B cell (primary cell): Measurements from ENCODE around the gene PARD6A. TPM values are rescaled to one million over a fixed set of nuclear protein-coding genes. Genes with fewer than 3 reads are reported as not detected.

ENCODE experiments used
- ATAC-seq: fragments of 200-7000 bp; cut with Tn5 transposase; one replicate; pipeline ENCODE4 v1.10.0; 2021; ENCODE audit warnings: low read depth, mild to moderate bottlenecking, moderate number of reproducible peaks, moderate library complexity
- CTCF ChIA-PET: fragments of 350-600 bp; sonication (Branson Sonifier 250); formaldehyde crosslinking; loops from one replicate; lab custom pipeline; 2021; ENCODE audit warnings: antibody characterized with exemption, inconsistent platforms; lab: Charles Lee
- POLR2A ChIA-PET: fragments of 350-600 bp; sonication (Branson Sonifier 250); formaldehyde crosslinking; loops from one replicate; lab custom pipeline; 2021; ENCODE audit warnings: antibody characterized with exemption; lab: Charles Lee
- DNase-seq: peaks from one replicate; pipeline ENCODE4 v3.0.0; 2013
- H2AFZ ChIP-seq: 2 replicates; pipeline ENCODE4 v1.6.1; 2012; ENCODE audit warnings: mild to moderate bottlenecking, low read depth, low read length; ENCODE audit not compliant: insufficient read depth, poor library complexity, severe bottlenecking
- H3K27ac ChIP-seq, 2 donors: 1 replicate in 1 of 2; 2 replicates in 1 of 2; pipeline ENCODE4 v1.5.1; 2012 to 2013; ENCODE audit warnings: low read length in 2 of 2, mild to moderate bottlenecking in 2 of 2, moderate library complexity in 1 of 2
- H3K27me3 ChIP-seq, 4 experiments: fragments of 200-600 bp in 1 of 4; sonication (generic) in 1 of 4; replicated peaks in 1 of 4; 1 replicate in 2 of 4; 2 replicates in 2 of 4; pipeline versions ENCODE4 v1.6.1 to v1.7.0; 2013 to 2016; ENCODE audit warnings: low read length in 3 of 4, mild to moderate bottlenecking in 2 of 4, mixed read lengths in 1 of 4, moderate library complexity in 1 of 4; ENCODE audit not compliant: insufficient read depth in 4 of 4, control insufficient read depth in 3 of 4; ENCODE audit errors: control extremely low read depth in 1 of 4
- H3K36me3 ChIP-seq, 2 experiments: replicated peaks in 1 of 2; 1 replicate in 1 of 2; 2 replicates in 1 of 2; pipeline versions ENCODE4 v1.6.1 to v1.7.1; 2013; ENCODE audit warnings: low read length in 1 of 2; ENCODE audit not compliant: insufficient read depth in 2 of 2, control insufficient read depth in 1 of 2; ENCODE audit errors: control extremely low read depth in 1 of 2, extremely low read depth in 1 of 2
- H3K4me1 ChIP-seq, 2 donors: fragments of 200-600 bp in 1 of 2; sonication (generic) in 1 of 2; 1 replicate in 1 of 2; 2 replicates in 1 of 2; pipeline versions ENCODE4 v1.5.1 to v1.6.1; 2013 to 2017; ENCODE audit warnings: low read length in 2 of 2; ENCODE audit not compliant: control insufficient read depth in 2 of 2, insufficient read depth in 2 of 2
- H3K4me2 ChIP-seq: replicated peaks from 2 replicates; pipeline ENCODE3; 2012; ENCODE audit warnings: mild to moderate bottlenecking, low read depth, low read length; ENCODE audit not compliant: poor library complexity, severe bottlenecking
- H3K4me3 ChIP-seq, 5 experiments: fragments of 200-600 bp in 1 of 5; sonication (generic) in 1 of 5; 1 replicate in 3 of 5; 2 replicates in 2 of 5; pipeline versions ENCODE4 v1.5.1 to v1.7.0; 2011 to 2016; ENCODE audit warnings: low read length in 4 of 5, mild to moderate bottlenecking in 4 of 5, low read depth in 2 of 5, control low read depth in 1 of 5, moderate library complexity in 1 of 5; ENCODE audit not compliant: insufficient read depth in 1 of 5; ENCODE audit errors: control extremely low read depth in 1 of 5, extremely low read depth in 1 of 5
- H3K79me2 ChIP-seq: fragments of 200-600 bp; sonication (generic); one replicate; pipeline ENCODE4 v1.6.0; 2016; ENCODE audit warnings: low read length; ENCODE audit not compliant: control insufficient read depth, insufficient read depth
- H3K9ac ChIP-seq: fragments of 200-600 bp; sonication (generic); 2 replicates; pipeline ENCODE4 v1.6.1; 2017; ENCODE audit warnings: mild to moderate bottlenecking, low read length, moderate library complexity
- H3K9me3 ChIP-seq, 3 donors: one replicate each; pipeline versions ENCODE4 v1.6.1 to v1.7.1; 2013; ENCODE audit warnings: low read length in 2 of 3; ENCODE audit not compliant: control insufficient read depth in 2 of 3, insufficient read depth in 1 of 3; ENCODE audit errors: control extremely low read depth in 1 of 3
- H4K20me1 ChIP-seq: 2 replicates; pipeline ENCODE4 v1.6.0; 2012; ENCODE audit warnings: mild to moderate bottlenecking, low read length; ENCODE audit not compliant: insufficient read depth, control insufficient read depth, poor library complexity, severe bottlenecking
- H3K27ac Mint-ChIP-seq: one replicate; pipeline ENCODE4 v1.8.0; 2021; ENCODE audit warnings: mixed read lengths
- H3K27me3 Mint-ChIP-seq: one replicate; pipeline ENCODE4 v1.8.0; 2021; ENCODE audit warnings: mixed read lengths
- H3K4me1 Mint-ChIP-seq: one replicate; pipeline ENCODE4 v1.8.0; 2021; ENCODE audit warnings: mixed read lengths
- H3K4me3 Mint-ChIP-seq: one replicate; pipeline ENCODE4 v1.8.0; 2021; ENCODE audit warnings: mixed read lengths
- H3K9me3 Mint-ChIP-seq: one replicate; pipeline ENCODE4 v1.8.0; 2022; ENCODE audit warnings: mixed read lengths; ENCODE audit not compliant: insufficient read depth
- EZH2 ChIP-seq: IDR thresholded peaks from 2 replicates; pipeline ENCODE4 v1.6.1; 2012; ENCODE audit warnings: borderline replicate concordance, low read depth, mild to moderate bottlenecking, moderate library complexity, low read length; ENCODE audit not compliant: insufficient read depth, poor library complexity, severe bottlenecking
- WGBS: methylation state at CpG from one replicate; pipeline ENCODE4 v1.1.5; 2013; ENCODE audit warnings: missing lambda C conversion rate; ENCODE audit not compliant: insufficient coverage; 5-methylcytosine and 5-hydroxymethylcytosine counted together
- intact Hi-C: fragments of 100-400 bp; cut with micrococcal nuclease; formaldehyde crosslinking; loops from one replicate; pipeline ENCODE4 v1.10.0; 2022
- polyA plus RNA-seq: library from polyadenylated mRNA; depleted of rRNA; stranded (reverse); fragments of >200 nt; gene quantifications from 2 replicates; pipeline ENCODE4 v1.2.3, GENCODE V29; 2012
- total RNA-seq, 2 donors: library from RNA; stranded (reverse); fragments of 120-200 nt in 1 of 2; gene quantifications; 1 replicate in 1 of 2; 2 replicates in 1 of 2; pipeline versions ENCODE4 v1.2.3 to v1.2.4, GENCODE V29; 2013 to 2022
- TF ChIP-seq, protein P1 (sequence below): fragments of 200-600 bp; IDR thresholded peaks from one replicate; pipeline ENCODE4 v1.8.0; 2022; ENCODE audit warnings: antibody characterized with exemption, mild to moderate bottlenecking

The PARD6A gene
- total and polyA plus RNA-seq, 2 donors (not counting 1 experiment from before 2014, with no cell fraction given), result 14.8 to 15.9 TPM

DNA sequence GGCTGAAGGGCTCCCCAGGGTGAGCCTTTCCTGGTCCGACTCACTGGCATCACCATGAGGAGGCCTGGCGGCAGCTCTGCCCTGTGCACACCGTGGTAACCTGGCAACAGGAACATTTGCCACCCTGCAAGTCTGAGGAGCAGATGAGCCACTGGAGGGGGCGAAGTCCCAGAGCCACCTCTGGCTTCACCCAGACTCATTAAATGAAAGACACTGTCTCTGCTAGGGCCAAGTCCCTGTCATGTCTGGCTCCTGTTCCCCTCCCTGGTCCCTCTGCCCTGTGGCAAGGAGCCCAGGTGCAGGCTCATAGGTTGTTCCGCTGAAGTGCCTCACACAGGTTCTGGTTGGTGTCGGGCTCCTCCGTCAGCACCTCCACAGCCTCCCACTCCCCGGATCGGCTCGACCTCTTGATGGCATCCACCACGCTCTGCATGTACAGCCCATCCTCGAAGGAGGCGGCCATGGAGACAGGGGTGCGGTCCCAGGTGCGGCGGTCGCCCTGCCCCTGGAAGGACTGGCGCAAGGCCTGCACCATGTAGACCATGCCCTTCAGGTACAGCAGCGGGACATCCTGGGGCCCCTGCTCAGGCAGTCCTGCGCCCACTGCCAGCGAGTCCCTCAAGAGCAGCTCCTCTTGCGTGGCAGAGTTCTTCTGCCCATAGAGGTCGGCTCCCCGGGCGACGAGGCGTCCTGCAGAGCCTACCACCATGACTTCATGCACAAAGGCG is 14.3 kb downstream of the PARD6A start:
- ATAC-seq (no peak), DNase-seq (no peak)
- TF ChIP-seq EZH2, result no peak
- TF ChIP-seq, protein P1, sequence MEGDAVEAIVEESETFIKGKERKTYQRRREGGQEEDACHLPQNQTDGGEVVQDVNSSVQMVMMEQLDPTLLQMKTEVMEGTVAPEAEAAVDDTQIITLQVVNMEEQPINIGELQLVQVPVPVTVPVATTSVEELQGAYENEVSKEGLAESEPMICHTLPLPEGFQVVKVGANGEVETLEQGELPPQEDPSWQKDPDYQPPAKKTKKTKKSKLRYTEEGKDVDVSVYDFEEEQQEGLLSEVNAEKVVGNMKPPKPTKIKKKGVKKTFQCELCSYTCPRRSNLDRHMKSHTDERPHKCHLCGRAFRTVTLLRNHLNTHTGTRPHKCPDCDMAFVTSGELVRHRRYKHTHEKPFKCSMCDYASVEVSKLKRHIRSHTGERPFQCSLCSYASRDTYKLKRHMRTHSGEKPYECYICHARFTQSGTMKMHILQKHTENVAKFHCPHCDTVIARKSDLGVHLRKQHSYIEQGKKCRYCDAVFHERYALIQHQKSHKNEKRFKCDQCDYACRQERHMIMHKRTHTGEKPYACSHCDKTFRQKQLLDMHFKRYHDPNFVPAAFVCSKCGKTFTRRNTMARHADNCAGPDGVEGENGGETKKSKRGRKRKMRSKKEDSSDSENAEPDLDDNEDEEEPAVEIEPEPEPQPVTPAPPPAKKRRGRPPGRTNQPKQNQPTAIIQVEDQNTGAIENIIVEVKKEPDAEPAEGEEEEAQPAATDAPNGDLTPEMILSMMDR, result no peak
- POLR2A ChIA-PET, result no interaction called here
- WGBS, result 98% methylated on average over 28 of the region's 28 CpGs
- CTCF ChIA-PET, result interaction anchor here (0.8 to 2.6 kb wide), 4 partner anchors 141 to 366 kb away, joined by 3 to 27 read pairs (median 5); no protein-coding TSS in a partner anchor
- H3K27ac Mint-ChIP-seq, result no peak overlapping the region
- H3K9ac ChIP-seq, result no peak overlapping the region
- no peaks in the 10 kb centered on the region for H3K27me3 ChIP-seq
- H3K36me3 ChIP-seq, result no peaks in the 10 kb centered on the region
- H3K27me3 Mint-ChIP-seq, result no peaks in the 10 kb centered on the region
- H3K4me1 ChIP-seq, result peaks cover 7 to 17% of the 10 kb centered on the region in 2 donors
- no peak overlapping the region for H3K4me3 ChIP-seq
- H3K27ac ChIP-seq, result no peak overlapping the region
- no peaks in the 10 kb centered on the region for H3K9me3 ChIP-seq
- no peak overlapping the region for H3K4me2 ChIP-seq
- H2AFZ ChIP-seq, result no peak overlapping the region
- H3K4me3 Mint-ChIP-seq, result no peak overlapping the region
- H3K9me3 Mint-ChIP-seq, result no peaks in the 10 kb centered on the region
- intact Hi-C loops, result no loop called here
- no peaks in the 10 kb centered on the region for H4K20me1 ChIP-seq
- H3K4me1 Mint-ChIP-seq, result peaks cover 21% of the 10 kb centered on the region
- no peaks in the 10 kb centered on the region for H3K79me2 ChIP-seq

- no peaks in the 10 kb centered on the region for H3K36me3 ChIP-seq
- no peak overlapping the region for H2AFZ ChIP-seq
- Mint-ChIP-seq H3K27ac (no peak overlapping the region), H3K4me3 (no peak overlapping the region), H3K27me3 (no peaks in the 10 kb centered on the region), H3K9me3 (no peaks in the 10 kb centered on the region), H3K4me1 (peaks cover 21% of the 10 kb centered on the region)
- no peak overlapping the region for H3K9ac ChIP-seq
- no peak overlapping the region for H3K4me2 ChIP-seq
- intact Hi-C loops, result no loop called here
- H3K4me1 ChIP-seq, result peaks cover 7 to 17% of the 10 kb centered on the region in 2 donors
- ChIA-PET POLR2A (no interaction called here), CTCF (interaction anchor here (1.7 kb wide), 2 partner anchors 141 to 286 kb away, joined by 3 to 5 read pairs; no protein-coding TSS in a partner anchor)
- no peak for DNase-seq
- no peaks in the 10 kb centered on the region for H3K9me3 ChIP-seq
- no peak overlapping the region for H3K4me3 ChIP-seq
- no peaks in the 10 kb centered on the region for H3K79me2 ChIP-seq
- no peak overlapping the region for H3K27ac ChIP-seq
- 99% methylated on average over 17 of the region's 17 CpGs for WGBS
- no peak for TF ChIP-seq EZH2
- ATAC-seq, result no peak
- no peaks in the 10 kb centered on the region for H4K20me1 ChIP-seq
- no peaks in the 10 kb centered on the region for H3K27me3 ChIP-seq
Observed at GRCh38 chr16:67675579-67675935, 14.8 kb downstream of the PARD6A start.
